Measurements from ENCODE around the gene POLR1G. TPM values are rescaled to one million over a fixed set of nuclear protein-coding genes. Genes with fewer than 3 reads are reported as not detected.

Gene POLR1G
- polyA plus RNA-seq, 6 donors from 2014 or later, result 0.49 to 8.5 (median 3.0) TPM

GRCh38 chr19:45376045-45376724, 30.3 kb upstream of the POLR1G start:
- ATAC-seq (ENCODE audit: low read depth in 2 of 2) (no peak), DNase-seq (no peak)
- Mint-ChIP-seq H3K9me3 (peaks cover 0 to 2% (median 0%) of the 10 kb centered on the region in 7 donors), H3K27me3 (peaks cover 0 to 9% (median 8%) of the 10 kb centered on the region in 3 donors), H3K4me1 (peaks cover 0 to 4% (median 0%) of the 10 kb centered on the region in 3 donors), H3K36me3 (no peaks in the 10 kb centered on the region), H3K4me3 (peak overlapping the region in 1 of 8 donors; percentile 74), H3K27ac (peak overlapping the region in 1 of 6 donors; percentile 52)

- Mint-ChIP-seq H3K4me1 (peaks cover 0 to 3% (median 0%) of the 10 kb centered on the region in 3 donors), H3K27me3 (peaks cover 4 to 18% (median 7%) of the 10 kb centered on the region in 3 donors), H3K27ac (no peak overlapping the region), H3K9me3 (no peaks in the 10 kb centered on the region), H3K36me3 (no peaks in the 10 kb centered on the region), H3K4me3 (no peak overlapping the region)
- ATAC-seq (ENCODE audit: low read depth in 2 of 2) (no peak), DNase-seq (no peak)
Measured at GRCh38 chr19:45380107-45380506, 26.3 kb upstream of the POLR1G start.

GRCh38 chr19:45382426-45382825, 24.0 kb upstream of the POLR1G start:
- H3K27me3 Mint-ChIP-seq, result peaks cover 8 to 31% (median 19%) of the 10 kb centered on the region in 3 donors
- H3K27ac Mint-ChIP-seq, result peak overlapping the region in 1 of 6 donors; percentile 38
- H3K4me3 Mint-ChIP-seq, result no peak overlapping the region
- ATAC-seq (ENCODE audit: low read depth in 2 of 2), result no peak
- no peaks in the 10 kb centered on the region for H3K36me3 Mint-ChIP-seq
- H3K4me1 Mint-ChIP-seq, result peaks cover 0 to 10% (median 7%) of the 10 kb centered on the region in 3 donors
- H3K9me3 Mint-ChIP-seq, result no peaks in the 10 kb centered on the region
- no peak for DNase-seq

- Mint-ChIP-seq H3K27ac (no peak overlapping the region), H3K36me3 (no peaks in the 10 kb centered on the region), H3K4me3 (no peak overlapping the region), H3K4me1 (peaks cover 0 to 10% (median 7%) of the 10 kb centered on the region in 3 donors), H3K9me3 (no peaks in the 10 kb centered on the region), H3K27me3 (peaks cover 8 to 31% (median 19%) of the 10 kb centered on the region in 3 donors)
- ATAC-seq (ENCODE audit: low read depth in 2 of 2) (peak in 1 of 2 donors; percentile 30), DNase-seq (no peak)
Measured at GRCh38 chr19:45385392-45386221, 20.8 kb upstream of the POLR1G start.

- no peak for ATAC-seq (ENCODE audit: low read depth in 2 of 2)
- peak overlapping the region in 2 of 6 donors; percentile 12 to 65 for H3K27ac Mint-ChIP-seq
- H3K4me1 Mint-ChIP-seq, result peaks cover 2 to 9% (median 7%) of the 10 kb centered on the region in 3 donors
- no peak for DNase-seq
- H3K9me3 Mint-ChIP-seq, result no peaks in the 10 kb centered on the region
- no peaks in the 10 kb centered on the region for H3K36me3 Mint-ChIP-seq
- peaks cover 0 to 11% (median 10%) of the 10 kb centered on the region in 3 donors for H3K27me3 Mint-ChIP-seq
- no peak overlapping the region for H3K4me3 Mint-ChIP-seq
Measured at GRCh38 chr19:45391346-45391745, 15.1 kb upstream of the POLR1G start.

- H3K27me3 Mint-ChIP-seq, result peaks cover 2 to 14% (median 11%) of the 10 kb centered on the region in 3 donors
- H3K4me1 Mint-ChIP-seq, result peaks cover 5 to 9% (median 7%) of the 10 kb centered on the region in 3 donors
- peak overlapping the region in 1 of 6 donors; percentile 12 for H3K27ac Mint-ChIP-seq
- H3K36me3 Mint-ChIP-seq, result no peaks in the 10 kb centered on the region
- DNase-seq, result no peak
- no peaks in the 10 kb centered on the region for H3K9me3 Mint-ChIP-seq
- H3K4me3 Mint-ChIP-seq, result no peak overlapping the region
- no peak for ATAC-seq (ENCODE audit: low read depth in 2 of 2)
Measured at GRCh38 chr19:45391871-45392665, 14.4 kb upstream of the POLR1G start.

- Mint-ChIP-seq H3K36me3 (no peaks in the 10 kb centered on the region), H3K27ac (no peak overlapping the region), H3K4me3 (peak overlapping the region in 1 of 8 donors; percentile 15), H3K9me3 (no peaks in the 10 kb centered on the region), H3K4me1 (peaks cover 20 to 24% (median 21%) of the 10 kb centered on the region in 3 donors), H3K27me3 (peaks cover 18 to 36% (median 28%) of the 10 kb centered on the region in 3 donors)
- ATAC-seq (ENCODE audit: low read depth in 2 of 2), result no peak
- no peak for DNase-seq
Measured at GRCh38 chr19:45395821-45396617, 10.4 kb upstream of the POLR1G start.

- ATAC-seq (ENCODE audit: low read depth in 2 of 2), result no peak
- Mint-ChIP-seq H3K4me3 (peak overlapping the region in 1 of 8 donors; percentile 50), H3K27ac (no peak overlapping the region), H3K36me3 (no peaks in the 10 kb centered on the region), H3K9me3 (no peaks in the 10 kb centered on the region), H3K4me1 (peaks cover 36 to 45% (median 39%) of the 10 kb centered on the region in 3 donors), H3K27me3 (peaks cover 33 to 63% (median 45%) of the 10 kb centered on the region in 3 donors)
- no peak for DNase-seq
Measured at GRCh38 chr19:45400192-45400591, 6.3 kb upstream of the POLR1G start.

- Mint-ChIP-seq H3K4me1 (peaks cover 39 to 57% (median 44%) of the 10 kb centered on the region in 3 donors), H3K9me3 (no peaks in the 10 kb centered on the region), H3K36me3 (no peaks in the 10 kb centered on the region), H3K27me3 (peaks cover 36 to 54% (median 36%) of the 10 kb centered on the region in 3 donors), H3K4me3 (peak overlapping the region in 2 of 8 donors; percentile 40 to 71), H3K27ac (no peak overlapping the region)
- ATAC-seq (ENCODE audit: low read depth in 2 of 2) (no peak), DNase-seq (no peak)
Measured at GRCh38 chr19:45401815-45402214, 4.6 kb upstream of the POLR1G start.

- DNase-seq (peak; percentile 38), ATAC-seq (ENCODE audit: low read depth in 2 of 2) (peak; percentile 11)
- Mint-ChIP-seq H3K36me3 (no peaks in the 10 kb centered on the region), H3K9me3 (no peaks in the 10 kb centered on the region), H3K27ac (no peak overlapping the region), H3K4me1 (peaks cover 36 to 56% (median 45%) of the 10 kb centered on the region in 3 donors), H3K4me3 (peak overlapping the region in 4 of 8 donors; percentile 1 to 71 (median 35)), H3K27me3 (peaks cover 30 to 48% (median 30%) of the 10 kb centered on the region in 3 donors)
Measured at GRCh38 chr19:45402298-45403061, 4.0 kb upstream of the POLR1G start.

- Mint-ChIP-seq H3K4me3 (peak overlapping the region in 6 of 8 donors; percentile 1 to 98 (median 47)), H3K27me3 (peaks cover 24 to 40% (median 24%) of the 10 kb centered on the region in 3 donors), H3K27ac (peak overlapping the region in 1 of 6 donors; percentile 47), H3K36me3 (no peaks in the 10 kb centered on the region), H3K4me1 (peaks cover 32 to 59% (median 45%) of the 10 kb centered on the region in 3 donors), H3K9me3 (no peaks in the 10 kb centered on the region)
- ATAC-seq (ENCODE audit: low read depth in 2 of 2) (no peak), DNase-seq (no peak)
Measured at GRCh38 chr19:45403272-45403671, 3.2 kb upstream of the POLR1G start.
